Heart left ventricle (tissue), 16 donors: Measurements from ENCODE around the gene ATP9A. TPM values are rescaled to one million over a fixed set of nuclear protein-coding genes. Genes with fewer than 3 reads are reported as not detected.
"Not testable (repeated sequence)": the region's sequence is repeated elsewhere in the genome, so short reads cannot be mapped to it uniquely, and the experiment has no call there.

Experiments
- ATAC-seq, 4 donors: fragments of 200-7000 bp; cut with Tn5 transposase; one replicate each; pipeline ENCODE4 v1.9.1; 2020 to 2022; ENCODE audit warnings: moderate library complexity in 4 of 4, mild to moderate bottlenecking in 3 of 4, moderate number of reproducible peaks in 1 of 4
- DNase-seq, 5 donors: peaks; one replicate each; pipeline ENCODE4 v3.0.0-alpha.2; 2020
- H3K27ac ChIP-seq, 12 donors: fragments of 200-600 bp; sonication (generic) in 4 of 12; one replicate each; pipeline versions ENCODE4 v1.5.0 to v1.8.0; 2016 to 2022; ENCODE audit warnings: mild to moderate bottlenecking in 2 of 12
- H3K27me3 ChIP-seq, 9 donors: fragments of 200-600 bp; sonication (generic) in 2 of 9; one replicate each; pipeline versions ENCODE4 v1.5.1 to v1.8.0; 2016 to 2022; ENCODE audit warnings: mild to moderate bottlenecking in 3 of 9
- H3K36me3 ChIP-seq, 9 donors: fragments of 200-600 bp; sonication (generic) in 2 of 9; one replicate each; pipeline versions ENCODE4 v1.5.0 to v1.8.0; 2018 to 2022; ENCODE audit warnings: mild to moderate bottlenecking in 2 of 9
- H3K4me1 ChIP-seq, 12 donors: fragments of 200-600 bp; sonication (generic) in 4 of 12; one replicate each; pipeline versions ENCODE4 v1.5.0 to v1.8.0; 2016 to 2022; ENCODE audit warnings: mild to moderate bottlenecking in 3 of 12
- H3K4me3 ChIP-seq, 12 donors: fragments of 200-600 bp; sonication (generic) in 4 of 12; one replicate each; pipeline versions ENCODE4 v1.5.0 to v1.8.0; 2017 to 2022; ENCODE audit warnings: mild to moderate bottlenecking in 9 of 12, moderate library complexity in 4 of 12
- H3K9me3 ChIP-seq, 12 donors: fragments of 200-600 bp; sonication (generic) in 4 of 12; one replicate each; pipeline versions ENCODE4 v1.5.0 to v1.8.0; 2016 to 2022; ENCODE audit warnings: mild to moderate bottlenecking in 1 of 12
- POLR2A ChIP-seq, 2 donors: fragments of 450-650 bp; IDR thresholded peaks; one replicate each; pipeline ENCODE4 v1.6.1; 2017; ENCODE audit warnings: antibody characterized with exemption in 2 of 2, mild to moderate bottlenecking in 2 of 2, moderate library complexity in 2 of 2
- WGBS, 4 donors: extraction: QIAGEN DNeasy Blood & Tissue Kit in 2 of 4; methylation state at CpG; one replicate each; pipeline versions ENCODE4 v1.1.5 to v1.1.7; 2013 to 2018; 5-methylcytosine and 5-hydroxymethylcytosine counted together
- intact Hi-C, 10 donors: fragments of 100-400 bp; cut with DNase I; formaldehyde crosslinking; loops; one replicate each; pipeline versions ENCODE4 v1.11.1 to v1.14.2; 2022
- polyA plus RNA-seq, 2 donors: library from polyadenylated mRNA; stranded (reverse); fragments of 200-250 nt; gene quantifications; one replicate each; pipeline ENCODE4 v1.2.3, GENCODE V29; 2013
- total RNA-seq, 9 donors: library from RNA; depleted of rRNA in 2 of 9; stranded (reverse); fragments of >200 nt in 2 of 9; fragmentation: NEBNext Ultra II Directional in 3 of 9; extraction: Animal tissue kit (Norgen Biotek cat#: 25700) in 3 of 9; gene quantifications; one replicate each; pipeline versions ENCODE4 v1.1.0 to v1.2.4, GENCODE V29; 2016 to 2023
- TF ChIP-seq, protein P1 (sequence below), 12 donors: fragments of 200-600 bp; sonication (generic) in 4 of 12; IDR thresholded peaks; one replicate each; pipeline versions ENCODE4 v1.5.0 to v1.8.0; 2018 to 2022; ENCODE audit warnings: antibody characterized with exemption in 12 of 12, mild to moderate bottlenecking in 5 of 12
- donor health status: ischemic (EF 13 %, LVEDD 7.1; RV severe dilation, severe dysfunction).
- donor health status: healthy with polysubstance abuse.
- donor health status: DM: no; HTN: yes; CAD: no.
- donor health status: DM: no; HTN: no; CAD: no.
- donor health status: ischemic (EF 25% LVEDD 6.9; RV normal size, moderate dysfunction).
- donor health status: ischemic (EF 25% LVEDD 5.7; RV mildly dilated, moderate dysfunction).
- donor health status: healthy.
- donor health status: DM: yes; HTN: yes; CAD: no.
- donor health status: ischemic (EF 35%, LVEDD 5.7; RV mildly dilated, moderate dysfunction).
- donor health status: nonischemic (EF 11% LVEDD 7.7; RV severe dilation, severe dysfunction).
- donor health status: DM: yes; HTN: yes; CAD: no.
- donor health status: PGD.
- donor health status: ischemic (EF 29% LVEDD 5.4; RV normal size, mild dysfunction).
- donor health status: nonischemic (EF 23%, LVEDD 6.1; RV moderate dilation, normal function).

ATP9A gene
- total and polyA plus RNA-seq, 11 donors: 4.4 to 36.4 (median 27.6) TPM

DNA sequence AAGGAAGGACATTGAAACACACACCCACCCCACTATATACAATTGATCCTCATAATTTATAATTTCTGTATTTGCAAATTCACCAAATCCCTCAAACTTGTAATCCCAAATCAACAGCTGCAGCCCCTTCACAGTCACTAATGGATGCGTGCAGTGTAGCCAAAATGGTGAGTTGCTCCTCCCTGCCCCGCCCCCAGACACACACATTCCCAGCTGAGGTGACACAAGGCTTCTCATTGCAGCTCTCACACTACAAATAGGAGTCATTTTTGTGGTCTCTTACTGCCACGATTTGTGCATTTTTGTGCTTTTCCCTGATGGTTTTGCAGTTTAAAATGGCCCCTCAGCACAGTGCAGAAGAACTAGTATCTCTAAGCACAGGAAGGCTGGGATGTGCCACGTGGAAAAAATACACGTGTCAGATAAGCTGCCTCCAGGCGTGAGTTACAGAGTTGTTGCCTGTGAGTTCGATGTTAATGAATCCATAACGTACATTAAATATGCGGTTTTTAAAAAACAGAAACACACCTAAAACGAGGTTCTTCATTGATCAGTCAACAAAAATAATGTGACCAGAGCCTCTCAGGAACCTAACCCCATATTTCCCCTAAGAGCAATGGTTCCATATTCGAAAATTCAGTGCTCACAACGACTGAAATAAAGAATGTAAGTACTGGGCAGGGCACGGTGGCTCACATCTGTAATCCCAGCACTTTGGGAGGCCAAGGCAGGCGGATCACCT lies 8.2 kb downstream of the ATP9A start:
- no peaks in the 10 kb centered on the region for H3K27me3 ChIP-seq
- 87 to 92% (median 89%) methylated on average over 14 of the region's 14 CpGs for WGBS, 4 donors
- peaks cover 0 to 9% (median 0%) of the 10 kb centered on the region in 12 donors for H3K4me1 ChIP-seq
- no peak overlapping the region for H3K27ac ChIP-seq
- no peak for ATAC-seq
- H3K36me3 ChIP-seq: no peaks in the 10 kb centered on the region
- H3K4me3 ChIP-seq: no peak overlapping the region
- intact Hi-C loops: loop anchor here in 1 of 10 donors (10.0 kb wide), 1 partner anchor 125 kb away; no protein-coding TSS in a partner anchor
- no peak for DNase-seq
- peaks cover 0 to 2% (median 0%) of the 10 kb centered on the region in 12 donors for H3K9me3 ChIP-seq
- TF ChIP-seq, protein P1, sequence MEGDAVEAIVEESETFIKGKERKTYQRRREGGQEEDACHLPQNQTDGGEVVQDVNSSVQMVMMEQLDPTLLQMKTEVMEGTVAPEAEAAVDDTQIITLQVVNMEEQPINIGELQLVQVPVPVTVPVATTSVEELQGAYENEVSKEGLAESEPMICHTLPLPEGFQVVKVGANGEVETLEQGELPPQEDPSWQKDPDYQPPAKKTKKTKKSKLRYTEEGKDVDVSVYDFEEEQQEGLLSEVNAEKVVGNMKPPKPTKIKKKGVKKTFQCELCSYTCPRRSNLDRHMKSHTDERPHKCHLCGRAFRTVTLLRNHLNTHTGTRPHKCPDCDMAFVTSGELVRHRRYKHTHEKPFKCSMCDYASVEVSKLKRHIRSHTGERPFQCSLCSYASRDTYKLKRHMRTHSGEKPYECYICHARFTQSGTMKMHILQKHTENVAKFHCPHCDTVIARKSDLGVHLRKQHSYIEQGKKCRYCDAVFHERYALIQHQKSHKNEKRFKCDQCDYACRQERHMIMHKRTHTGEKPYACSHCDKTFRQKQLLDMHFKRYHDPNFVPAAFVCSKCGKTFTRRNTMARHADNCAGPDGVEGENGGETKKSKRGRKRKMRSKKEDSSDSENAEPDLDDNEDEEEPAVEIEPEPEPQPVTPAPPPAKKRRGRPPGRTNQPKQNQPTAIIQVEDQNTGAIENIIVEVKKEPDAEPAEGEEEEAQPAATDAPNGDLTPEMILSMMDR (IDR thresholded peaks at IDR 0.05): no peak
- no peak for TF ChIP-seq POLR2A (IDR thresholded peaks at IDR 0.05)

DNA sequence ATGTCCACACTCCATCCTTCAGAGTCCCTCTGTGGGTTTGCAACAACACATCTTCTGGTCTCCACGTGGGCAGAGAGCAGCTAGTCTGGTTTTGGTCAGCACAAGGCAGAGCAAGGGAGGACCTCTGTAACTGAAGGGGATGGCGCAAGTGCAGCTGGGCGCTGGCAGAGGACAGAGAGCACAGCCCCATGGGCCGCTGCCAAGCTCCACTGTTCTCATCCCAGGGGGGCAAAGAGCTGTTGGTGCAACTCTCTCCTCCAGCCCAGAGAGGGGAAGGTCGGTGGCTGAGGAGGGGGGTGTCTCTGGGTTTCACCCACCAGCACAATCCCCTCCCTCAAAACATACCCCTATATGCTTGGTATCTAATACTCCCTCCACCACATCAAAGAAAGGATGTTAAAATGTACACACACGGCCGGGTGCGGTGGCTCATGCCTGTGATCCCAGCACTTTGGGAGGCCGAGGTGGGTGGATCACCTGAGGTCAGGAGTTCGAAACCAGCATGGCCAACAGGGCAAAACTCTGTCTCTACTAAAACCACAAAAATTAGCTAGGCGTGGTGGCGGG lies 9.1 kb downstream of the ATP9A start:
- H3K36me3 ChIP-seq: no peaks in the 10 kb centered on the region
- H3K9me3 ChIP-seq: peaks cover 0 to 2% (median 0%) of the 10 kb centered on the region in 12 donors
- intact Hi-C loops: no loop called here
- no peak overlapping the region for H3K4me3 ChIP-seq
- ATAC-seq: peak; percentile 55 to 88 (median 72)
- peaks cover 0 to 9% (median 0%) of the 10 kb centered on the region in 12 donors for H3K4me1 ChIP-seq
- 83 to 93% (median 89%) methylated on average over 12 of the region's 12 CpGs for WGBS, 4 donors
- no peaks in the 10 kb centered on the region for H3K27me3 ChIP-seq
- H3K27ac ChIP-seq: no peak overlapping the region
- DNase-seq: peak in 1 of 5 donors; percentile 39
- TF ChIP-seq, protein P1 (IDR thresholded peaks at IDR 0.05): no peak
- TF ChIP-seq POLR2A (IDR thresholded peaks at IDR 0.05): no peak

DNA sequence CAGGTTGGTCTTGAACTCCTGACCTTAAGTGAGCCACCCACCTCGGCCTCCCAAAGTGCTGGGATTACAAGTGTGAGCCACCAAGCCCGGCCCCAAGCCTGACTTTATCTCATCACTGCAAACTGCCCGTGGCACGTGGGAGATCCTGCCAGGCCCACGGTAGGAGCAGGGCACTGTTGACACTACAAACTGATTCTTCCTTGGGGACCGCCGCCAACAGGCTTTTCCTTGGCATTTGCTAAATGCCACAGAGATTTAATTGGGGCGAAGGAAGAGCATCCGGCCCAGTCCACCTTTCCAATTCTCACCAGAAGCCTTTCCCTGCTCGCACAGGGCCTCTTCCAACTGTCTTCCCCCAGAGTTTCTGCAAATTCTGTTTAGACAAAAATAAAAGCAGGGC lies 11.0 kb downstream of the ATP9A start:
- Histone ChIP-seq H3K27me3 (no peaks in the 10 kb centered on the region), H3K27ac (no peak overlapping the region), H3K9me3 (peaks cover 0 to 2% (median 0%) of the 10 kb centered on the region in 12 donors), H3K4me1 (peaks cover 0 to 15% (median 4%) of the 10 kb centered on the region in 12 donors), H3K36me3 (no peaks in the 10 kb centered on the region), H3K4me3 (no peak overlapping the region)
- no peak for TF ChIP-seq POLR2A (IDR thresholded peaks at IDR 0.05)
- TF ChIP-seq, protein P1 (IDR thresholded peaks at IDR 0.05): no peak
- DNase-seq: no peak
- intact Hi-C loops: no loop called here
- ATAC-seq: no peak
- 86 to 92% (median 88%) methylated on average over 10 of the region's 10 CpGs for WGBS, 4 donors

DNA sequence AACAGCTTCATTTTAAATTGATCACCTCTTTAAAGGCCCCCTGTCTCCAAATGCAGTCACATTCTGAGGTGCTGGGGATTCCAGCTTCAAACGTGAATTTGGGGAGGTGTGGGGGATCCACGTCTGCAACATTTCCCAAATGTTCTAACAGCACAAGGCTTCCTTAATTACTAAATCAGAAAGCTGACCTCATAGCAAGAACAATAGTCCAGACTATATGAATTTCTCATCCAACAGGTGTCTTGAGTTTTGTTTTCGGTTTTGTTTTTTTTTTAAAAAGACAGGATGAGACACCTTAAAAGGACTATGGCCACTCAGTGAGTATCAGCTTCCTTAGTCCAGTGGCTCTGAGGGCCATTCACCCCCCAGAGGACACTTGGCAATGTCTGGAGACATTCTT lies 11.5 kb downstream of the ATP9A start:
- Histone ChIP-seq H3K4me3 (no peak overlapping the region), H3K27me3 (no peaks in the 10 kb centered on the region), H3K36me3 (no peaks in the 10 kb centered on the region), H3K9me3 (no peaks in the 10 kb centered on the region), H3K27ac (no peak overlapping the region), H3K4me1 (peaks cover 0 to 20% (median 6%) of the 10 kb centered on the region in 12 donors)
- WGBS, 4 donors: 59 to 74% (median 64%) methylated on average over 3 of the region's 3 CpGs
- DNase-seq (no peak), ATAC-seq (peak in 1 of 4 donors; percentile 51)
- intact Hi-C loops: no loop called here
- TF ChIP-seq, protein P1 (IDR thresholded peaks at IDR 0.05): no peak
- no peak for TF ChIP-seq POLR2A (IDR thresholded peaks at IDR 0.05)

DNA sequence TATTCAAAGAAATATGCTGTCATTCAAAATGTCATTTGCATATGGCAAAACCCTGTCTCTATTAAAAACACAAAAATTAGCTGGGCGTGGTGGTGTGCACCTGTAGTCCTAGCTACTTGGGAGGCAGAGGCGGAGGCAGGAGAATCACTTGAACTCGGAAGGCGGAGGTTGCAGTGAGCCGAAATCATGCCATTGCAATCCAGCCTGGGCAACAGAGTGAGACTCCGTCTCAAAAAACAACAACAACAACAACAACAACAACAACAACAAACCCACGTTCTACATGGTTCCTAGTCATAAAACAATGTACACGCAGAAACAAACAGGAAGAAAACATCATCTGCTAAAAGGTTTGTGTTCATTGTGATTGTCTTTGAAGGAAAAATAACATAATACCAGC lies 15.0 kb downstream of the ATP9A start:
- ATAC-seq, DNase-seq, H3K36me3 ChIP-seq, H3K9me3 ChIP-seq, H3K4me3 ChIP-seq, intact Hi-C loops, H3K27me3 ChIP-seq, H3K27ac ChIP-seq: not testable (repeated sequence)
- H3K4me1 ChIP-seq: peaks cover 0 to 27% (median 18%) of the 10 kb centered on the region in 12 donors
- 89 to 93% (median 89%) methylated on average over 8 of the region's 8 CpGs for WGBS, 4 donors
